Right lobe of liver (tissue), 6 donors: ENCODE data around the gene C1orf74. TPM values are rescaled to one million over a fixed set of nuclear protein-coding genes. Genes with fewer than 3 reads are reported as not detected.

Source experiments
- ATAC-seq, 4 donors: fragments of 200-7000 bp; cut with Tn5 transposase; one replicate each; pipeline ENCODE4 v1.9.1; 2020; ENCODE audit warnings: mild to moderate bottlenecking in 4 of 4, moderate library complexity in 4 of 4
- DNase-seq, 3 donors: peaks; one replicate each; pipeline ENCODE4 v3.0.0-alpha.2; 2020
- H3K27ac ChIP-seq, 3 donors: fragments of 200-600 bp; one replicate each; pipeline ENCODE4 v1.8.0; 2022
- H3K27me3 ChIP-seq, 2 donors: fragments of 200-600 bp; one replicate each; pipeline ENCODE4 v1.8.0; 2022
- H3K36me3 ChIP-seq, 4 donors: fragments of 200-600 bp; sonication (generic) in 1 of 4; one replicate each; pipeline versions ENCODE4 v1.5.1 to v1.8.0; 2017 to 2022; ENCODE audit warnings: control low read depth in 1 of 4
- H3K4me1 ChIP-seq, 4 donors: fragments of 200-600 bp; sonication (generic) in 1 of 4; one replicate each; pipeline versions ENCODE4 v1.5.1 to v1.8.0; 2017 to 2022; ENCODE audit warnings: control low read depth in 1 of 4
- H3K4me3 ChIP-seq, 3 donors: fragments of 200-600 bp; one replicate each; pipeline ENCODE4 v1.8.0; 2022
- H3K9me3 ChIP-seq, 4 donors: fragments of 200-600 bp; sonication (generic) in 1 of 4; one replicate each; pipeline versions ENCODE4 v1.5.1 to v1.8.0; 2017 to 2022; ENCODE audit warnings: control low read depth in 1 of 4
- CTCF ChIP-seq, 4 donors: fragments of 200-600 bp in 3 of 4; fragments of 450-650 bp in 1 of 4; IDR thresholded peaks; one replicate each; pipeline versions ENCODE4 v1.5.1 to v1.8.0; 2016 to 2022; ENCODE audit warnings: antibody characterized with exemption in 4 of 4, mild to moderate bottlenecking in 2 of 4
- POLR2A ChIP-seq: fragments of 450-650 bp; IDR thresholded peaks from one replicate; pipeline ENCODE4 v1.6.1; 2017; ENCODE audit warnings: antibody characterized with exemption, mild to moderate bottlenecking
- WGBS: methylation state at CpG from one replicate; pipeline ENCODE4 v1.1.6; 2018; ENCODE audit warnings: low coverage, low lambda C conversion rate; ENCODE audit not compliant: insufficient coverage; ENCODE audit errors: missing lambda C conversion rate; 5-methylcytosine and 5-hydroxymethylcytosine counted together
- intact Hi-C, 2 donors: fragments of 100-400 bp; cut with DNase I; formaldehyde crosslinking; loops; one replicate each; pipeline versions ENCODE4 v1.11.2 to v1.14.1; 2022
- total RNA-seq, 6 experiments: library from RNA; depleted of rRNA in 2 of 6; stranded (reverse); fragments of >200 nt in 2 of 6; fragmentation: NEBNext Ultra II Directional in 3 of 6; extraction: Animal tissue kit (Norgen Biotek cat#: 25700) in 3 of 6; gene quantifications; one replicate each; pipeline versions ENCODE4 v1.1.0 to v1.2.4, GENCODE V29; 2016 to 2023
- donor health status: DM: no; HTN: yes; CAD: no.
- donor health status: DM: no; HTN: no; CAD: no.
- donor health status: DM: no; HTN: no; CAD: no.
- donor health status: DM: no; HTN: yes; CAD: no.
- donor health status: DM: no; HTN: yes; CAD: no.

Gene C1orf74
- total RNA-seq, 6 experiments from 2014 or later: 0.81 to 1.6 (median 1.0) TPM

- ATAC-seq (no peak), DNase-seq (no peak)
- no peak for TF ChIP-seq CTCF (IDR thresholded peaks at IDR 0.05)
- no peak for TF ChIP-seq POLR2A
- Histone ChIP-seq H3K27ac (no peak overlapping the region), H3K4me3 (no peak overlapping the region), H3K36me3 (no peaks in the 10 kb centered on the region), H3K4me1 (peaks cover 0 to 4% (median 0%) of the 10 kb centered on the region in 4 donors), H3K9me3 (no peaks in the 10 kb centered on the region), H3K27me3 (no peaks in the 10 kb centered on the region)
- 60% methylated on average over 1 of the region's 1 CpG for whole genome bisulfite sequencing
- intact Hi-C loops: no loop called here
These were observed 29.1 kb downstream of the C1orf74 start for GRCh38 chr1:209755256-209755655.

- intact Hi-C loops: no loop called here
- Histone ChIP-seq H3K4me3 (no peak overlapping the region), H3K4me1 (peaks cover 0 to 16% (median 2%) of the 10 kb centered on the region in 4 donors), H3K27me3 (no peaks in the 10 kb centered on the region), H3K9me3 (no peaks in the 10 kb centered on the region), H3K27ac (no peak overlapping the region), H3K36me3 (no peaks in the 10 kb centered on the region)
- WGBS: 85% methylated on average over 2 of the region's 3 CpGs
- DNase-seq: no peak
- ATAC-seq: no peak
- TF ChIP-seq POLR2A (no peak), CTCF (IDR thresholded peaks at IDR 0.05) (no peak)
These were observed 31.5 kb downstream of the C1orf74 start for GRCh38 chr1:209752890-209753289.

- Histone ChIP-seq H3K4me3 (no peak overlapping the region), H3K27ac (no peak overlapping the region), H3K27me3 (no peaks in the 10 kb centered on the region), H3K4me1 (peaks cover 0 to 21% (median 2%) of the 10 kb centered on the region in 4 donors), H3K9me3 (no peaks in the 10 kb centered on the region), H3K36me3 (no peaks in the 10 kb centered on the region)
- TF ChIP-seq POLR2A: no peak
- TF ChIP-seq CTCF (IDR thresholded peaks at IDR 0.05): no peak
- DNase-seq (no peak), ATAC-seq (no peak)
- WGBS: 55% methylated on average over 5 of the region's 5 CpGs
- intact Hi-C loops: no loop called here
These were observed 32.6 kb downstream of the C1orf74 start for GRCh38 chr1:209751627-209752231.

- Histone ChIP-seq H3K27me3 (no peaks in the 10 kb centered on the region), H3K4me3 (no peak overlapping the region), H3K36me3 (no peaks in the 10 kb centered on the region), H3K27ac (no peak overlapping the region), H3K4me1 (peaks cover 0 to 21% (median 2%) of the 10 kb centered on the region in 4 donors), H3K9me3 (no peaks in the 10 kb centered on the region)
- WGBS: 26% methylated on average over 6 of the region's 6 CpGs
- no peak for DNase-seq
- intact Hi-C loops: loop anchor here (5.0 to 10.0 kb wide), 2 partner anchors 55 to 57 kb away; no protein-coding TSS in a partner anchor
- no peak for ATAC-seq
- TF ChIP-seq POLR2A (no peak), CTCF (IDR thresholded peaks at IDR 0.05) (no peak)
These were observed 34.6 kb downstream of the C1orf74 start for GRCh38 chr1:209749670-209750323.
